Bronchial epithelial cell (primary cell): ENCODE results near the gene AOPEP. TPM values are rescaled to one million over a fixed set of nuclear protein-coding genes. Genes with fewer than 3 reads are reported as not detected.
A peak's percentile ranks its signal among the peaks of the same experiment; 100 is the strongest.

ENCODE experiments used
- DNase-seq: peaks from one replicate; pipeline ENCODE4 v3.0.0-alpha.2; 2010; ENCODE audit warnings: low read depth
- FAIRE-seq: peaks from 2 replicates; lab custom pipeline; 2011; peaks lifted over from hg19 to GRCh38; lab: Jason Lieb, UNC
- H3K27me3 ChIP-seq: 2 replicates; pipeline ENCODE4 v1.5.1; 2011; ENCODE audit warnings: low read length; ENCODE audit not compliant: control insufficient read depth, insufficient read depth
- H3K36me3 ChIP-seq: 2 replicates; pipeline ENCODE4 v1.5.1; 2011; ENCODE audit warnings: low read length; ENCODE audit not compliant: control insufficient read depth, insufficient read depth
- H3K4me3 ChIP-seq: 2 replicates; pipeline ENCODE4 v1.5.1; 2011; ENCODE audit warnings: mild to moderate bottlenecking, low read depth, low read length, control low read depth
- CTCF ChIP-seq: IDR thresholded peaks from 2 replicates; pipeline ENCODE4 v1.5.1; 2011; ENCODE audit warnings: mild to moderate bottlenecking, moderate library complexity, low read length, control low read depth, inconsistent platforms; ENCODE audit not compliant: insufficient read depth, severe bottlenecking
- total RNA-seq: library from RNA; depleted of rRNA; stranded (reverse); fragments of >200 nt; gene quantifications from 2 replicates; pipeline ENCODE4 v1.2.1, GENCODE V29; 2014

Gene AOPEP
- total RNA-seq, 1 donor from 2014 or later = 91.1 TPM

GRCh38 chr9:94720846-94721549, 5.5 kb upstream of the AOPEP start:
- H3K36me3 ChIP-seq = no peaks in the 10 kb centered on the region
- no peak for FAIRE-seq
- H3K4me3 ChIP-seq = no peak overlapping the region
- DNase-seq = peak; percentile 90
- no peak for TF ChIP-seq CTCF
- H3K27me3 ChIP-seq = no peaks in the 10 kb centered on the region

- Histone ChIP-seq H3K27me3 (no peaks in the 10 kb centered on the region), H3K4me3 (no peak overlapping the region), H3K36me3 (no peaks in the 10 kb centered on the region)
- no peak for TF ChIP-seq CTCF
- no peak for DNase-seq
- no peak for FAIRE-seq
These were observed 4.7 kb upstream of the AOPEP start for GRCh38 chr9:94721754-94722153.

GRCh38 chr9:94725293-94725692, 1.2 kb upstream of the AOPEP start:
- Histone ChIP-seq H3K36me3 (no peaks in the 10 kb centered on the region), H3K4me3 (no peak overlapping the region), H3K27me3 (no peaks in the 10 kb centered on the region)
- DNase-seq (no peak), FAIRE-seq (no peak)
- TF ChIP-seq CTCF = no peak

- DNase-seq (no peak), FAIRE-seq (no peak)
- H3K36me3 ChIP-seq = no peaks in the 10 kb centered on the region
- TF ChIP-seq CTCF = no peak
- H3K4me3 ChIP-seq = no peak overlapping the region
- no peaks in the 10 kb centered on the region for H3K27me3 ChIP-seq
These were observed 2.2 kb downstream of the AOPEP start for GRCh38 chr9:94728719-94729118.

- Histone ChIP-seq H3K27me3 (no peaks in the 10 kb centered on the region), H3K4me3 (no peak overlapping the region), H3K36me3 (no peaks in the 10 kb centered on the region)
- no peak for DNase-seq
- TF ChIP-seq CTCF = no peak
- FAIRE-seq = no peak
These were observed 2.7 kb downstream of the AOPEP start for GRCh38 chr9:94729199-94729598.
